ENCODE results near the gene SNCA. TPM values are rescaled to one million over a fixed set of nuclear protein-coding genes. Genes with fewer than 3 reads are reported as not detected.
A peak's percentile ranks its signal among the peaks of the same experiment; 100 is the strongest.

Gene SNCA
- total RNA-seq, 6 donors from 2014 or later, result 6.3 to 15.4 (median 12.1) TPM

DNA sequence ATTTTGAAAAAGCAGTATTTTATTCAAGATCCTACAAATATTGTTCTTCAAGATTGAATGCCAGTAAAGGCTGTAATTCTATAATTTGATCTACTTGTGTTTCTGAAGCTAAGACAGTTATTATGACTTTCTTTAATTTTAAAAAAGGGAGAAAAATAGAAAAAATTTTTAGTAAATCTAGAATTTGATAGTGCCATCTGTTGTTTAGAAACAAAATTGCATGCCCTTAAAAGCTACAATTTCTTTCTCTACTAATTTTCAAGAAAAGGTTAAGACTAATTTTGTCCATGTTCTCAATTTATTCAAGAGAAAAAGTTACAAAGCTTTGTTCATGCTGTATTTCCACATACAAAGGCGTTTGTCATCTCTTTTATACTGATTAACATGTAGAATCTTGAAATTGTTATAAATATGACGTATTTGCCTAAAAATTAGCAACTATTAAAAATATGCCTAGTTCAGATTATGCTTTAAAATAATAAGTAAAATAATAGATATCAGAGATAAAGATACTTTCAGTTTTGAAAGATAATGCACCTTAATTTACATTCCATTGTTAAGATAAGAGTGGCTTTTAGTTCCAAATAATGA, 32.1 kb upstream of the SNCA start:
- 67 to 70% methylated on average over 2 of the region's 2 CpGs for WGBS, 2 donors
- DNase-seq, result no peak
- Histone ChIP-seq H3K4me1 (no peaks in the 10 kb centered on the region), H3K27ac (no peak overlapping the region), H3K27me3 (no peaks in the 10 kb centered on the region), H3K4me3 (no peak overlapping the region), H3K36me3 (no peaks in the 10 kb centered on the region), H3K9me3 (no peaks in the 10 kb centered on the region)
- TF ChIP-seq POLR2A (IDR thresholded peaks at IDR 0.05), result no peak
- TF ChIP-seq EP300 (IDR thresholded peaks at IDR 0.05), result no peak
- TF ChIP-seq, protein P1, sequence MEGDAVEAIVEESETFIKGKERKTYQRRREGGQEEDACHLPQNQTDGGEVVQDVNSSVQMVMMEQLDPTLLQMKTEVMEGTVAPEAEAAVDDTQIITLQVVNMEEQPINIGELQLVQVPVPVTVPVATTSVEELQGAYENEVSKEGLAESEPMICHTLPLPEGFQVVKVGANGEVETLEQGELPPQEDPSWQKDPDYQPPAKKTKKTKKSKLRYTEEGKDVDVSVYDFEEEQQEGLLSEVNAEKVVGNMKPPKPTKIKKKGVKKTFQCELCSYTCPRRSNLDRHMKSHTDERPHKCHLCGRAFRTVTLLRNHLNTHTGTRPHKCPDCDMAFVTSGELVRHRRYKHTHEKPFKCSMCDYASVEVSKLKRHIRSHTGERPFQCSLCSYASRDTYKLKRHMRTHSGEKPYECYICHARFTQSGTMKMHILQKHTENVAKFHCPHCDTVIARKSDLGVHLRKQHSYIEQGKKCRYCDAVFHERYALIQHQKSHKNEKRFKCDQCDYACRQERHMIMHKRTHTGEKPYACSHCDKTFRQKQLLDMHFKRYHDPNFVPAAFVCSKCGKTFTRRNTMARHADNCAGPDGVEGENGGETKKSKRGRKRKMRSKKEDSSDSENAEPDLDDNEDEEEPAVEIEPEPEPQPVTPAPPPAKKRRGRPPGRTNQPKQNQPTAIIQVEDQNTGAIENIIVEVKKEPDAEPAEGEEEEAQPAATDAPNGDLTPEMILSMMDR (IDR thresholded peaks at IDR 0.05), result peak in 4 of 6 experiments; percentile 10 to 22 (median 20)
- TF ChIP-seq POLR2AphosphoS5 (IDR thresholded peaks at IDR 0.05), result no peak
- no peak for ATAC-seq (ENCODE audit: low FRiP score in 2 of 2)

DNA sequence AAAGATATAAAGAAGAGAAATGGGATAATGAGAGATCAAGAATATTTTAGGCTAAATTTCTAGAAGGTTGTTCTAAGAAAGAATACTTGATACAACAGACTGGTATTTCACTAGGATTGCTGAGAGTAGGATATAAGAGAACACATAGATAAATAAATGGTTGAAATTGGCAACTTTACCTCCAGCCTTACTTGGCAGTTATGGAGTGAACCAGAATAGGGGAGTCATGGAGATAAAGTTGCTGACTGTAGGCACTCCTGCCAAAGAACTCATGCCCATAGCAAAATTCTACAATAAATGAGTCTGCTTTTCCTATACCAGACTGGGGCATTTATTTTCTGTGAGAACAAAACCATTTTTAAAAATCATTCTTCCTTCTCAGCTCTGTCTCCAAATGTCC, 31.3 kb upstream of the SNCA start:
- no peaks in the 10 kb centered on the region for H3K27me3 ChIP-seq
- ATAC-seq (ENCODE audit: low FRiP score in 2 of 2) (no peak), DNase-seq (no peak)
- no peaks in the 10 kb centered on the region for H3K9me3 ChIP-seq
- no peaks in the 10 kb centered on the region for H3K4me1 ChIP-seq
- no peaks in the 10 kb centered on the region for H3K36me3 ChIP-seq
- H3K4me3 ChIP-seq, result no peak overlapping the region
- TF ChIP-seq POLR2A (IDR thresholded peaks at IDR 0.05) (no peak), EP300 (IDR thresholded peaks at IDR 0.05) (no peak), POLR2AphosphoS5 (IDR thresholded peaks at IDR 0.05) (no peak)
- TF ChIP-seq, protein P1 (IDR thresholded peaks at IDR 0.05), result no peak
- H3K27ac ChIP-seq, result no peak overlapping the region

DNA sequence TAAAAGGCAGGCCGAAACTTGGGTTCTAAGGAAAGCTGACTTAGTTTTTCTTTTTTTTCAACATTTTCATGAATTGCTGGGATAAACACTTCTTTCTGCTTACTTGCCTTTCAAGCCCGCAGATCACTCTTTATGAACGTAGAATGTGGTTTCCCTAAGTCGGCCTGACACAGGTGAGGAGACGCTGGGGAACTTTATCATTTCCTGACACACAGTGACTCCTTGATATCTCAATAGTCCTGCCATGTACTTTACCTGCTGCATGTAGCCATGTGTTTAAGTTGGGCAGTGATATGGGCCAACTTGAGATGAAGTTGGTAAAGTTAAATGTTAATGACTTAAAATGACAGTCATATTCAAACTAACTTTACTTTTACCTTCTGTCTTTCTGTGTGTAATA, 26.6 kb upstream of the SNCA start:
- Histone ChIP-seq H3K27me3 (no peaks in the 10 kb centered on the region), H3K27ac (no peak overlapping the region), H3K9me3 (no peaks in the 10 kb centered on the region), H3K4me3 (no peak overlapping the region), H3K36me3 (no peaks in the 10 kb centered on the region), H3K4me1 (no peaks in the 10 kb centered on the region)
- DNase-seq (no peak), ATAC-seq (ENCODE audit: low FRiP score in 2 of 2) (no peak)
- no peak for TF ChIP-seq POLR2A (IDR thresholded peaks at IDR 0.05)
- TF ChIP-seq EP300 (IDR thresholded peaks at IDR 0.05), result no peak
- TF ChIP-seq POLR2AphosphoS5 (IDR thresholded peaks at IDR 0.05), result no peak
- TF ChIP-seq, protein P1 (IDR thresholded peaks at IDR 0.05), result no peak
- WGBS, 2 donors, result 60 to 65% methylated on average over 5 of the region's 5 CpGs

DNA sequence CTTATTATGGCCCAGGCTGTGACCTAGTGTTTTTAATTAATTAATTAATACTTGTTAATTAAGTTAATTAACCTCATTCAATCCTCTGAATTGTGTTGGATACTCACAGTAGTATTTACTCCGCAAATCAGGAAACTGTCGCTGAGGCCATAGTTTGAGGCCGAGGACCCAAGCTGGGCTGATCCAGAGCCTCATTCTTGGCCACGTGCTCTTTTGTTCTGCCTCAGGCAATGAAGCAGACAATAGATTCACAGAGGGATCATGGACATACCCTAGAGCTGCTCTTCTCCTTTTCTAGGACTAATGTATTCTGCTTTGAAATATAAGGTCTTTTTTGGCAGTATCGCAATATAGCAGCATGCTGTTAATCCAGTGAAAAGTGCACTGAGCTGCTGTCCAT, 24.0 kb upstream of the SNCA start:
- TF ChIP-seq EP300 (IDR thresholded peaks at IDR 0.05), result no peak
- no peak for TF ChIP-seq POLR2A (IDR thresholded peaks at IDR 0.05)
- TF ChIP-seq, protein P1 (IDR thresholded peaks at IDR 0.05), result no peak
- TF ChIP-seq POLR2AphosphoS5 (IDR thresholded peaks at IDR 0.05), result no peak
- ATAC-seq (ENCODE audit: low FRiP score in 2 of 2), result no peak
- no peaks in the 10 kb centered on the region for H3K9me3 ChIP-seq
- WGBS, 2 donors, result 92% methylated on average over 5 of the region's 5 CpGs
- DNase-seq, result no peak
- H3K36me3 ChIP-seq, result no peaks in the 10 kb centered on the region
- no peak overlapping the region for H3K4me3 ChIP-seq
- H3K27ac ChIP-seq, result no peak overlapping the region
- H3K4me1 ChIP-seq, result no peaks in the 10 kb centered on the region
- no peaks in the 10 kb centered on the region for H3K27me3 ChIP-seq

DNA sequence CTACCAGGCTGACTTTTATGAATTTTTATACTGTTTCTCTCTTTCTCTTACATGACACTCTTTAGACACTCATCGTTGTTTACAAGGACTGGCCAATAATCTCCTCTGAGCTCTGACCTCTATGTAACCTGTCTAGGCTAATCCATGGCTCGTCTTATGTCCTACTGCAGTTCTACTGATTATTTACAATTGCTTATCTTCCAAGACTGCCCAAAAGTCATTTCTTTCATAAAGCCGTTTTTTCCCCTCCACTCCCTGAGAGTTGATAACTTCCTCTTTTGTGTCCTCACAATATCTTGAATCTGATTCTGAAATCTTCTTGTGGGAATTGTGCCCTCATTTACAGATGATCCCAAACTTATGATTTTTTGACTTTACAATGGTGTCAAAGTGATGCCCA, 18.3 kb upstream of the SNCA start:
- no peaks in the 10 kb centered on the region for H3K4me1 ChIP-seq
- DNase-seq (no peak), ATAC-seq (ENCODE audit: low FRiP score in 2 of 2) (no peak)
- no peak overlapping the region for H3K27ac ChIP-seq
- no peaks in the 10 kb centered on the region for H3K9me3 ChIP-seq
- no peaks in the 10 kb centered on the region for H3K36me3 ChIP-seq
- TF ChIP-seq, protein P1 (IDR thresholded peaks at IDR 0.05), result no peak
- no peak for TF ChIP-seq POLR2A (IDR thresholded peaks at IDR 0.05)
- TF ChIP-seq EP300 (IDR thresholded peaks at IDR 0.05), result no peak
- TF ChIP-seq POLR2AphosphoS5 (IDR thresholded peaks at IDR 0.05), result no peak
- no peak overlapping the region for H3K4me3 ChIP-seq
- 52 to 55% methylated on average over 3 of the region's 3 CpGs for WGBS, 2 donors
- H3K27me3 ChIP-seq, result no peaks in the 10 kb centered on the region

Measured in upper lobe of left lung (tissue), 6 donors.